Hematopoietic multipotent progenitor cell treated with erythropoietin and hydrocortisone succinate and interleukin-3 and kit ligand, for 15 days (in vitro differentiated cells): ENCODE data around the gene ANAPC16.
"Not testable (repeated sequence)": the region's sequence is repeated elsewhere in the genome, so short reads cannot be mapped to it uniquely, and the experiment has no call there.

Experiments used
- DNase-seq: peaks from one replicate; pipeline ENCODE4 v3.0.0-alpha.2; 2015; ENCODE audit warnings: low spot score

ANAPC16 gene

DNA sequence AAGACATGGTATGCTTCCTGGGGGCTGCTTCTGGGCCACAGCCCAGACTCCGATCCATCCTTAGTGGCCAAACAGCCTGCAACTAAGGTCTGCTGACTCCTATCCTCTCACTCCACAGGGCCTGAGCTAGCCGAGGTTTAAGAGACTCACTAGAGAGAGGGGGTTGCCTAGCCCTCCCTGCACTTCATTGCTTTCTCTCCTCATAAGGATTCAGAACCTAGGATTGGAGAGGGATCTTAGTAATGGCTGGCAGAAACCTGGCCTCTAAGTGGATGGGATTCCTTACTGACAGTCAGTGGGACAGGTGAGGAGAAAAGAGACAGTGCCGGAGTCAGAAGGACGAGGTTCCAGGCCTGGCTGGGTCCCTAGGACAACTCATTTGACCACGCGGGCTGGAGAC is 49.7 kb downstream of the ANAPC16 start:
- no peak for DNase-seq

DNA sequence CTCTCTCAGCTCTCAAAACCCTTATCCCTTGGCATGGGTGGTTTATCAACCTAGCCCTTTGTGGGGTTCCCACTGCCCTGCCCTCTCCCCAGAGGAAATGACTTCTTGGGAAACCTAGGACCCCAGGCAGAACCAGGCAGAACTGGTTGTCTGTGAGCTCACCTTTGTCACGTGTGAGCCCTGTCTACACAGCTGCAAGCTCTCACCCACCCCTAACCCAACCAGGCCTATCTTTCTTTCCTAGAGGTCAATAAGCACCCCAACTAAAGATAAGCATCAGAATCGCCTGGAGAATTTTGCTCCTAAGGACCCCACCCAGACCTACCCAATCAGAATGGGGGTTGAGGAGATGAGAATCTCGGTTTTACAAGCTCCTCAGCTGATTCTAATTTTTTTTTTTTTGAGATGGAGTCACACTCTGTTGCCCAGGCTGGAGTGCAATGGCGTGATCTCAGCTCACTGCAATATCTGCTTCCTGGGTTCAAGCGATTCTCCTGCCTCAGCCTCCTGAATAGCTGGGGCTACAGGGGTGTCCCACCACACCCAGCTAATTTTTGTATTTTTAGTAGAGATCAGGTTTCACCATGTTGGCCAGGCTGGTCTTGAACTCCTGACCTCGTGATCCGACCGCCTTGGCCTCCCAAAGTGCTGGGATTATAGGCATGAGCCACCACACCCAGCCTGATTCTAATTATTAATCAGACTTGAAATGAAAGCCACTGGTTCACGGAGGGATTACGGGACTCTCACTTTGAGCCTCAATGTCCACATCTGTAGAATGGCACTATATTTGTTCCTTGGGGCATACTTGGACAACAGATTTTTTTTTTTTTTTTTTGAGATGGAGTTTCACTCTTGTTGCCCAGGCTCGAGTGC is 50.4 kb downstream of the ANAPC16 start:
- DNase-seq: no peak

DNA sequence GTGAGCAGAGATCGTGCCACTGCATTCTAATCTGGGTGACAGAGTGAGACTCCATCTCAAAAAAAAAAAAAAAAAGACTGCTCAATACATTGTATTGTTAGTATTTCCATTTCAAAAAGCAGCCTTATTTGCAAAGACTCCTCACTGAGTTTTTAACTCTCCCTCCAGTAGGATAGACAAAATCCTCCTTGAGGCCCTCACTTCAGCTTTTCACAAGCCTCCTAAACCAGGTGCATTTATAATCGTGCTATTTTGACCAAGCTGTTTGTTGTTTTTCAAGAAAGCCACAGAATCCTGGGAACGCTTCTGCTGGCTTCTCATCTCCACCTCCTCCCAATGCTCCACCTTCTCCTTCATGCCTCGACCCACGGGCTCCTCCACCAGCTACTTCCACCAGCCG is 51.6 kb downstream of the ANAPC16 start:
- no peak for DNase-seq

DNA sequence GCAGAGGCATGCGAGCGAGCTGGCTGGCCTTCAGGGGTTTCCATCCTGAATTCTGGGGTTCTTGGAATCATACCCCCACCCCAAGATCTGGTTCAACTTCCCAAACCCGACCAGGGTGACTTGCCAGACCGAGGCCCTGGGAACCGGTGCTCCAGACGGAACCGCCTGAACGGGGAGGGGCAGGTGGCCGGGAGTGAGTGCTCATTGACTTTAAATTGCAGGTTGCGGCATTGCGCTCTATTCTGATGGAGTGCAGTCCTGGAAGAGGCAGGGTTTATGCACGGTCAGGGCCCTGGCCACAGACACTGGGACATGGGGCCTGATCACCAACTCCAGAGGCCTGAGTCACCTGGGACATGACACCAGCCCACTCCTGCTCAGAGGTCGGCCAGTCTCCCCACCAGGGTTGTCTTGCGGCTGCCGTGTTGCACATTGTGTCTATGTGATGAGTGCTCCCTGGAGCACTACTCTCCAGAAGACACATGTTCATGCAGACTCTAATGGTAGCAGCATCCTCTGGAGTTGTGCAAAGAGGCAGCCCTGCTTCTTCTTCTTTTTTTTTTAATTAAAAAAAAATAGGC is 52.1 kb downstream of the ANAPC16 start:
- DNase-seq: no peak

DNA sequence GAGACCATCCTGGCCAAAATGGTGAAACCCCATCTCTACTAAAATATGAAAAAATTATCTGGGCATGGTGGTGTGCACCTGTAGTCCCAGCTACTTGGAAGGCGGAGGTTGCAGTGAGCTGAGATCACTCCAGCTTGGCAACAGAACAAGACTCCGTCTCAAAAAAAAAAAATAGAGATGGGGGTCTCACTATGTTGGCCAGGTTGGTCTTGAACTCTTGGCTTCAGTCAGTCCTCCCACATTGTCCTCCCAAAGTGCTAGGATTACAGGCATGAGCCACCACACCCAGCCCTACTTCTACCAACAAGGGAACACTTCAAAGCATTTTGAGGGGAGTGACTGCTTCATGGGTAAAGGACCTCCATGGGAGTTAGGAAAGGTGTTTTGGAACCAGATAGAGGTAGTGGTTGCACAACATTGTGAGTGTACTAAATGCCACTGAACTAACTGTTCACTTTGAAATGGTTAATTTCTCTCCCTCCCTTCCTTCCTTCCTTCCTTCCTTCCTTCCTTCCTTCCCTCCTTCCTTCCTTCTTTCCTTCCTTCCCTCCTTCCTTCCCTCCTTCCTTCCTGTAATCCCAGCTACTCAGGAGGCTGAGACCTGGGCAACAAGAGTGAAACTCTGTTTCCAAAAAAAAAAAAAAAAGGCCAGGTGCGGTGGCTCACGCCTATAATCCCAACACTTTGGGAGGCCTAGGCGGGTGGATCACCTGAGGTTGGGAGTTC is 52.8 kb downstream of the ANAPC16 start:
- not testable (repeated sequence) for DNase-seq

DNA sequence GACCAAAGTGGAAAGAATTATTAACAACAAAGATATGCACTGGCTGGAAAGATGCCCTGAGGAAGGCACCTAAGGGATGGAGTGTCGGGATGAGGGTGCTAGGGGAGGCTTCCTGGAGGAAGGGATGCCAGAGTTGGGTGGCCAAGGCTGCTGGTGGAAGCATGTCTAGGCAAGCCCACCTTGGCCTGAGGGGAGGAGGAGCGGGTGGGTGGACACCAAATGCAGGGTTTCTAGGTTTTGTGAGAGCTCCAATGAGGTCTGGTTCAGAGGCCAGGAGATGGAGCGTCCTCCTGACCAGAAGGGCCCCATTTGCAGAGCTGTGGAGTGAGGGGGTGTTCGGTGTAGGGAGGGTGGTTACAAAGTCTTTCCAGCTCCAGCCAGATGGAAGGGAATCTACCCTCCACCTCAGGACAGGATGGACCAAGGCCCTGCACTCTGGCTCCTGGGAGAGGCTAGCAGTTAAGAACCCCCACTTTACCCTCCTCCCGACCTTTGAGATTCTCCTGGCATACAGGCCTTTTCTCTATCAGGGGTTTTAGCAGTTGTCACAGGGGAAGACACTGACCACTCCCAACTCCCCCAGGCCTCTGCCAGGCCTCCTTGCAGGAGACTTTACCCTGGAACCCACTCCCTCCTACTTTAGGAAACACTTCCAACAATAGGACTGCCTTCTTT is 54.9 kb downstream of the ANAPC16 start:
- DNase-seq: no peak

DNA sequence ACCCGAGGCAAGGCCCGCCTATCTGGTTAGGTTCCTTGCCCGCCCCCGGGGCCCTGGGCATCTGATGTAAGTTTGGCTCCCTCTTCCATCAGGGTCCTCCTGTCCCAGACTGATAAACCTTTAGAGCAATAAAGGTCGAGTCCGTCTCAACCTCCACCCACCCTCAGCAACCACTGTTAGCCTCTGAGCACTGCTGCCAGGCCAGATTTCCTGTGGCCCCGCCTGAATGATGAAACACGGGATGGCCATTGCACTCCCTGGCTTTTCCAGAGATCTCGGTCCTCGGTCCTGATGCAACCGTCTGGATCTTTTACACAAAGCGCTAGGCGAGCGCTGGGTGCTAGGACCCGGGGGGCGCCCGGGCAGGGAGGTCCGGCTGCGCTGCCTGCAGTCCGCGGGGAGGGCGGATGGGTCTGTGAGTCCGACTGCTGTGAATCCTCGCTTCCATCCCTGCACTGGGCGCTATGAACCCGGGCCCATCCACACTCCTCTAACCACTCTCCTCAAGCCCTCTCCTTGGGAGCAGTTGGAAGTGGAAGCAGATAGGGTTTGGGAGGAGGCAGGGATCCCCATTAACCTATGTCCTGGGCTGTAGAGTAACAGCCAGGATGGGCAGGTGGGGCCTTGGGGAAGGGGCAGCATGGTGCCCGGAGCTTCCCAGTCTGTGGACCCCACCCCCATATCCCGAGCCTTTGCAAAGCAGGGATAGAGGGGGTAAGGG is 57.0 kb downstream of the ANAPC16 start:
- DNase-seq: peak; percentile 88

DNA sequence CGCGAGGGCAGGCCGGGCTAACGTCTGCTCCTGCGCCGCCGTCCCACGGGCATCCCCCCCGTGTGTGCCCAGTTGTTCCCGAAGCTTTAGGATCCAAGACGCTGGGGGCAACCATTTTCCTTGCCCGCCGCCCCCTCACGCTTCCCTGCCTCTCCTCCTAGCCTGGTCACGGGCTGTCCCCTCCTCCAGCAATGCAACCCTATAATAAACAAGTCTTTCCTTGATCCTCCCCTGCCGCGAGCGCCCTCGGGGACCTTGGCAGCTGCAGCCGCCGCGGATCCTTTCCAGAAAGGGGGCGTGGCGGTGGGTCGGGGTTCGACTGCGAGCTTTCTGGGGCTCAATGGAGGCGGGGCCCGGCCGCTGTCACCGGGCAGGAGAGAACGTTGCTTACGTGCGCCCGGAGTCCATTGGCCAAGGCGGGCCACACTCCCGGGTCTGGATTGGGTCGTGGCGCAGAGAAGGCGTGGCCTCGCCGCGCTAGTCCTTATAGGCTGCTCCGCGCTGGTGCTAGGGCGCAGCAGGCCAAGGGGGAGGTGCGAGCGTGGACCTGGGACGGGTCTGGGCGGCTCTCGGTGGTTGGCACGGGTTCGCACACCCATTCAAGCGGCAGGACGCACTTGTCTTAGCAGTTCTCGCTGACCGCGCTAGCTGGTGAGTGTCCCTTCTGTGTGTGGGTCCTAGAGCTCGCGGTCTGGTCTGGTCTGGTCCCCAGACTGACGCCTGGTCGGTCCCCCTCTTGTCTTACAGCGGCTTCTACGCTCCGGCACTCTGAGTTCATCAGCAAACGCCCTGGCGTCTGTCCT is 57.8 kb downstream of the ANAPC16 start, which contains the start of gene DDIT4:
Gene DDIT4, plus strand, starts transcription at position 515 of the 803 bp plus-strand sequence. CDS start 293 bp downstream, outside the sequence.
- peak; percentile 99 for DNase-seq

DNA sequence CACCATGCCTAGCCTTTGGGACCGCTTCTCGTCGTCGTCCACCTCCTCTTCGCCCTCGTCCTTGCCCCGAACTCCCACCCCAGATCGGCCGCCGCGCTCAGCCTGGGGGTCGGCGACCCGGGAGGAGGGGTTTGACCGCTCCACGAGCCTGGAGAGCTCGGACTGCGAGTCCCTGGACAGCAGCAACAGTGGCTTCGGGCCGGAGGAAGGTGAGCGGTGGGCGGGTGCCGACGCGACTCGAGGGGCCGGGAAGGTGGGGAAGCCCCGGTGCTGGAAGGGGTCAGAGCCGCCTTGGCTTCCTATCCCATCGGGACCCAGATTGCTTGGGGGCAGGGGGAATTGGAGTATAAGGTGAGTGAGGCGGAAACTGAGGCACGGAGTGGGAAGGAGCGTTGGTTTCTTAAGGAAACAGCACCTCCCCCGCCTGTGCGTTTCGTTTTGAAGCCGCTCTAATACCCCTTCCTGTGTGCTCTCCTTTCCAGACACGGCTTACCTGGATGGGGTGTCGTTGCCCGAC is 58.5 kb downstream of the ANAPC16 start:
- DNase-seq: no peak

DNA sequence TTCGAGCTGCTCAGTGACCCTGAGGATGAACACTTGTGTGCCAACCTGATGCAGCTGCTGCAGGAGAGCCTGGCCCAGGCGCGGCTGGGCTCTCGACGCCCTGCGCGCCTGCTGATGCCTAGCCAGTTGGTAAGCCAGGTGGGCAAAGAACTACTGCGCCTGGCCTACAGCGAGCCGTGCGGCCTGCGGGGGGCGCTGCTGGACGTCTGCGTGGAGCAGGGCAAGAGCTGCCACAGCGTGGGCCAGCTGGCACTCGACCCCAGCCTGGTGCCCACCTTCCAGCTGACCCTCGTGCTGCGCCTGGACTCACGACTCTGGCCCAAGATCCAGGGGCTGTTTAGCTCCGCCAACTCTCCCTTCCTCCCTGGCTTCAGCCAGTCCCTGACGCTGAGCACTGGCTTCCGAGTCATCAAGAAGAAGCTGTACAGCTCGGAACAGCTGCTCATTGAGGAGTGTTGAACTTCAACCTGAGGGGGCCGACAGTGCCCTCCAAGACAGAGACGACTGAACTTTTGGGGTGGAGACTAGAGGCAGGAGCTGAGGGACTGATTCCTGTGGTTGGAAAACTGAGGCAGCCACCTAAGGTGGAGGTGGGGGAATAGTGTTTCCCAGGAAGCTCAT is 59.0 kb downstream of the ANAPC16 start:
- peak; percentile 68 for DNase-seq

DNA sequence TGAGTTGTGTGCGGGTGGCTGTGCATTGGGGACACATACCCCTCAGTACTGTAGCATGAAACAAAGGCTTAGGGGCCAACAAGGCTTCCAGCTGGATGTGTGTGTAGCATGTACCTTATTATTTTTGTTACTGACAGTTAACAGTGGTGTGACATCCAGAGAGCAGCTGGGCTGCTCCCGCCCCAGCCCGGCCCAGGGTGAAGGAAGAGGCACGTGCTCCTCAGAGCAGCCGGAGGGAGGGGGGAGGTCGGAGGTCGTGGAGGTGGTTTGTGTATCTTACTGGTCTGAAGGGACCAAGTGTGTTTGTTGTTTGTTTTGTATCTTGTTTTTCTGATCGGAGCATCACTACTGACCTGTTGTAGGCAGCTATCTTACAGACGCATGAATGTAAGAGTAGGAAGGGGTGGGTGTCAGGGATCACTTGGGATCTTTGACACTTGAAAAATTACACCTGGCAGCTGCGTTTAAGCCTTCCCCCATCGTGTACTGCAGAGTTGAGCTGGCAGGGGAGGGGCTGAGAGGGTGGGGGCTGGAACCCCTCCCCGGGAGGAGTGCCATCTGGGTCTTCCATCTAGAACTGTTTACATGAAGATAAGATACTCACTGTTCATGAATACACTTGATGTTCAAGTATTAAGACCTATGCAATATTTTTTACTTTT is 59.7 kb downstream of the ANAPC16 start:
- DNase-seq: peak; percentile 49

DNA sequence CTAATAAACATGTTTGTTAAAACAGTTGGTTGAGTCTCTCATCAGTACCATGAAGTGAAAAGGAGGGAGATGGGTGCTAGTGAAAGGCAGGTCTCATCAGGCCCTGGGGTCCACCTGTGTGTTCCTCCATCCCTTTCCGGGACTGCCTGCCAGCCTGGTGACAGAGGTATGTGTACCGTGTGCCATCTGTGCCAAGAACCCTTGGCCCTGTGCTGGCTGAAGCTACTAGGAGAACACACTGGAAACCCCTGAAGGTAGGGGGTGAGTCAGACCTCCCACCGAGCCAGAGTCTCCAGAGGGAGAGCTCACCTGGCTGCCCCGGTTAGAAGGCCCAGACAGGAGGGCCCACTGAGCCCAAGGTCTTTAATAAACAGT is 60.2 kb downstream of the ANAPC16 start:
- peak; percentile 50 for DNase-seq

DNA sequence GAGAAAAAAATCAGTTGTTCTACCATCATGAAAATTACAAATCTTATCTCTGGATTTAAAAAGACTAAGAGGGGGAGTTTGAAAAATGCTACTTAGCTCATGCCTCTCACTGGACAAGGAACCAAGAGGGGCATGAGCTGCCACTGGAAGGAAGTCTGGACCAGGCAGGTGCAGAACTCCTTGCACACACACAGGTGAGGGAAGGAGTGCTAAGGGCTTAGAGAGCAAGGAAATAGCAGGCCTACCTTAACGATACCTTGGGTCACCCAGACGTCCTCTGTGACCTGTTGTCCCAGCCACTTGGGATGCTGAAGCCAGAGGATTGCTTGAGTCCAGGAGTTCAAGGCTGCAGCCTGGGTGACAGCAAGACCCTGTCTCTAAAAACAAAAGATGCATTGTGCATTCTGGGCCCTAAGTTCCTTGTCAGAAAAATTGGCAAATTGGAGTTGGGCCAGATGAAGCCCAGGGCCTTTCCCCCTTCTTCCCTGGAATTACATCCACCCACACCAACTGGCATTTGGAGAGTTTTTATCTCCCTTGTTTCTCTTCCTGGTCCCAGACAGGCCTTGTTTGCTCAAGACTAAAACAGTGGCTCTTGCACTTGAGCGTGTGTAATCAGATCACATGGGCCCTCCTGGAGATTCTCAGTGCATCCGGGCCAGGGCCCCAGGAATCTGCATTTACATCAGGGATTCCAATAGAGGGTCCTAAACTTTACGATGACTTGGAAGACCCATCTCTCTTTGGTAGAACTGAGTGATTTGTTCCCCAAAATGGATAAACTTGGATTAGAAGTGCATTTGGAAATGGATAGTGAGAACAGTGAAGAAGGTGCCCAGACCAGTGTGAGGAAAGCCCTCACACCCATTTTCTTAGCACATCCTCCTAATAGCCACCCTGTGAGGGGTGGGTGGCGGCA is 60.9 kb downstream of the ANAPC16 start:
- DNase-seq: peak; percentile 50

DNA sequence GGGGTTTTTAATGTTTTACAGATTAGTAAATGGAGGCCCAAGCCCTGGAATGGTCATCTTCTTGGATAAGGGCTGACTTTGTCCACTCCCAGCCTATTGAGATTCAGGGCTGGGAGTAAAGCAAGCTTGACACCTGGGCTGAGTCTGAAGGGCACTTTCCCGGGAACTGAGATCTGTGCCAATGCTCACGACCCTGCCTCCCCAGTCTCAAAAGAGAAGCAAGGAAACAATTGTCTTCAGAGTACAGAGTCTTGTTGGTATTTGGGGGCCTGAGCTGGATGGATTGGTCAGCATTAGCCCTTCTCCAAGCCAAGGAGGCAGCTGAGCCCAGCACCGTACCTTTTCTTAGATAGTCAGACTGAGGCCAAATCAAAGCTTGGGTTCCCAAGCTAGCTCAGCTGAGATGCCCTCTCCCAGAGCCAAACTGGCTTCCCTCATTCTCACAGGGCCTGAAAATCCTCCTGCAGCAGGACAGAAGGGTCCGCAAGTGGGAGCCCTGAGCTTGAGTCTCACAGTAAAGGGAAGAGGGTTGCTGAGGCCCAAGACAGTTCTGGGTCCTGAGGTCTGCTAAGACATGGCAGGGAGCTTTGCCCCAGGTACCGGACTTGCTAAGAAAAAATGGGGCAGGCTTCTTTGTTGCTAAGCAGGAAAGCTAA is 61.7 kb downstream of the ANAPC16 start:
- DNase-seq: no peak

DNA sequence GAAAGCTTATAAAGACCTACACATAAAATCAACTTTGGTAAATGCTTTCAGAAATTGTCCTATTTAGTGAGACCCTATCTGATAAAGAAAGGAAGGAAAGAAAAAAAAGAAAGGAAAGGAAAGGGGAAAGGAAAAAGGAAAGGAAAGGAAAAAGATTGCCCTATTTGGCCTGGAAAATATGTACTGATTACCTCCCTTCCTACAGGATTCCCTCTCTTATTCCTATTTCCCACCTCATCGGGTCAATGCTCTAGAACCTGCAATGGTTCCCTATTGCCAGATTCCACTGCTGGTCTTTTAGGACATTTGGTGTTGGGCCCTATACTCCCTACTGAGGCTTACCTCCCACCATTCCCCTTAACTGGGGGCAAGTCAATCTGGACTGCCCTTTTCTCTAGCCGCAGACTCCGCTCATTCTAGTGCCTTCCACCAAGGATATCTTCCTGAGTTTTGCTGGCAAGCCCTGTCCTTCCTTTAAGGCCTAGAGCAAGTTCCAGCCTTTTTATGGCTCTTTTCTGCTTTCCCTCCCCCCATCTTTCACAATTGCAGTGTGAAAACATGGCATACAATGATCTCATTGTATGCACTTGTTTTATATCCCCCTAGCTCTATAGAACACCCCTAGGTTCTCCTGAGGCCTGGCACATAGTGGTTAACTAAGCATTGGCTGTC is 62.3 kb downstream of the ANAPC16 start:
- DNase-seq: no peak

DNA sequence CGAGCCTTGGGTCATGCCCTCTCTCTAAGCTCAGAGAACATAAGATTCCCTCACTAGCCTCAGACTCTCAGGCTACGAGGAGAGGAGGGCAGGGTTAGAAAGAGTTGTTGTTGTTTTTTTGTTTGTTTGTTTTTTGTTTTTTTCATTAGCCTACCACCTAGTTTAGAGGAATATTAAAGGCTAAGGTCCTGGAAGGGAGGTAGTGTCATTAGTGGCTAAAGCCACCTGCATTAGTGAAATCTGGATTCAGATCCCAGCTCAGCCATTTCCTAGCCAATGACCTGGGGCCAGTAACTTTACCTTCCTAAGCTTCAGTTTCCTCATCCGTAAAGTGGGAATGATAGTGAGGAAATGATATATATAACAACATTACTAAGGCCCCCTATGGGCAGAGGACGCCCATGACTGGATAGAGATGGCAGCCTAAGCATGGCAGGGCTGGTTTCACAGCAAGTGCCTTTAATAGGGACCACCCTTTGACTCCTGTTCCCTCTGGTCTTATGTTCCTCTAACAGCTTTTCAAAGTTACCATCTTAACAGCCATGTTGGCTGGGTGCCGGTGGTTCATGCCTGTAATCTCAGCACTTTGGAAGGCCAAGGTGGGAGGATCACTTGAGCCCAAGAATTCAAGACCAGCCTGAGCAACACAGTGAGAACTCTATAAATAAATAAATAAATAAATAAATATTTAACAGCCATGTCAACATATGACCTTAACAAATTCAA is 63.0 kb downstream of the ANAPC16 start:
- no peak for DNase-seq

DNA sequence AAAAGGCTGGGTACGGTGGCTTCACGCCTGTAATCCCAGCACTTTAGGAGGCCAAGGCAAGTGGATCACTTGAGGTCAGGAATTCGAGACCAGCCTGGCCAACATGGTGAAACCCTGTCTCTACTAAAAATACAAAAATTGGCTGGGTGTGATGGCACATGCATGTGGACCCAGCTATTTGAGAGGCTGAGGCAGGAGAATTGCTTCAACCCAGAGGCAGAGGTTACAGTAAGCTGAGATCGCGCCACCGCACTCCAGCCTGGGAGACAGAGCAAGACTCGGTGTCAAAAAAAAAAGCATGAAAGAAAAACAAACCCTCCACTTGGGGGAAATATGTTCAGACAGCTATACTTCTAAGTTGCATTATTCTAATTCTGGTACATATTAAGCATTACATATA is 63.8 kb downstream of the ANAPC16 start:
- DNase-seq: not testable (repeated sequence)
